GM10266 (cell line): ENCODE measurements around the gene ASAP2.

Experiments used
- DNase-seq: peaks from one replicate; pipeline ENCODE4 v3.0.0; 2012; ENCODE audit errors: extremely low spot score
- TF ChIP-seq, protein P1 (sequence below): IDR thresholded peaks from 2 replicates; pipeline ENCODE4 v1.5.1; 2012; ENCODE audit warnings: mild to moderate bottlenecking, low read depth; ENCODE audit not compliant: control insufficient read depth, insufficient read depth; ENCODE audit errors: missing control alignments

ASAP2 gene

DNA sequence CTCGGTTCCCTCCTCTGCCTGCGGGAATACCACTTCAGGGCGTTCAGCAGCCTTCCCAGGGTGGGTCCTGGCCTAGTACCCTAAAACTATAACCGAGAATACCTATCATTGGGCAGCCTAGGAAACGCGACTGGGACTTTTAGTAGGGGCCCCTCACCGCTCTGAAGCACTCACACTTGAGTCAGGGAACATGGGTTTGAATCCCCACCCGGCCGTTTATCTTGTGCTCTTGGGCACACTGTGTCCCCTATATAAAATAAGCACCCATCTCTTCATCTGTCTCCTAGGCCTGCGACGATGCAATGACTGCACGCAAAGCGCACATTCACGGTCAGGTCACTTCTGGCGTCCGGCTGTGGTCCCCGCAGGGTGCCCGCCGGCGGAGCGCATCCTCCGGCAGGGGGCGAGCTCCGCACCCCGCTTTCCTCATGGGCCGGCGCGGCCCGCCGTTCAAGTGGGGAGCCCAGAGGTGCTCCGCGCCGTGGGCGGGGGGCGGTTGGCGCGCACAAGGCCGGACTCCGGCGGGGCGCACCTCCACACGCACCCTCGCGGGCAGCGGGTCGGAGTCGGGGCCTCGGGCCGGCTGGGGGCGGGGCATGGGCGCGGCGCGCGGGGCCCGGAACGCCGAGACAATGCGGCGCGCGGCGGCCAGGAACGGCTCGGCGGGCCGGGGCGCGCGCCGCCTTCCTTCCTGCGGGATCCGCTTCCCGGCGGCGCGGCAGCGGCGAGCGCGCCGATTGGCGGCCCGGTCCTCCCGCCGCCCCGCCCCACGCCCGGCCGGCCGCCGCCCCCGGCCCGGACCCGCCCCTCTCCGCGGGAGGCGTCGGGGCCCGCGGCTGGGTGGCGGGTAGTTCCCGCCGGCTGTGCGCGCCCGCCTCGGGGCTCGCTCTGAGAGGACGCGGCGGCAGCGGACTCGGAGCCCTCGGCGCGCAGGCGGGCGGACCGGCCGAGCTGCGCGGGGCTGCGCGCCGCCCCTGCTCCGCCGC is at the start of gene ASAP2:
TSS of gene ASAP2 (plus strand) at position 850 of the 986 bp plus-strand sequence. CDS start 293 bp downstream, outside the sequence.
- DNase-seq, result peak; percentile 83
- TF ChIP-seq, protein P1, sequence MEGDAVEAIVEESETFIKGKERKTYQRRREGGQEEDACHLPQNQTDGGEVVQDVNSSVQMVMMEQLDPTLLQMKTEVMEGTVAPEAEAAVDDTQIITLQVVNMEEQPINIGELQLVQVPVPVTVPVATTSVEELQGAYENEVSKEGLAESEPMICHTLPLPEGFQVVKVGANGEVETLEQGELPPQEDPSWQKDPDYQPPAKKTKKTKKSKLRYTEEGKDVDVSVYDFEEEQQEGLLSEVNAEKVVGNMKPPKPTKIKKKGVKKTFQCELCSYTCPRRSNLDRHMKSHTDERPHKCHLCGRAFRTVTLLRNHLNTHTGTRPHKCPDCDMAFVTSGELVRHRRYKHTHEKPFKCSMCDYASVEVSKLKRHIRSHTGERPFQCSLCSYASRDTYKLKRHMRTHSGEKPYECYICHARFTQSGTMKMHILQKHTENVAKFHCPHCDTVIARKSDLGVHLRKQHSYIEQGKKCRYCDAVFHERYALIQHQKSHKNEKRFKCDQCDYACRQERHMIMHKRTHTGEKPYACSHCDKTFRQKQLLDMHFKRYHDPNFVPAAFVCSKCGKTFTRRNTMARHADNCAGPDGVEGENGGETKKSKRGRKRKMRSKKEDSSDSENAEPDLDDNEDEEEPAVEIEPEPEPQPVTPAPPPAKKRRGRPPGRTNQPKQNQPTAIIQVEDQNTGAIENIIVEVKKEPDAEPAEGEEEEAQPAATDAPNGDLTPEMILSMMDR, result peak; percentile 73

DNA sequence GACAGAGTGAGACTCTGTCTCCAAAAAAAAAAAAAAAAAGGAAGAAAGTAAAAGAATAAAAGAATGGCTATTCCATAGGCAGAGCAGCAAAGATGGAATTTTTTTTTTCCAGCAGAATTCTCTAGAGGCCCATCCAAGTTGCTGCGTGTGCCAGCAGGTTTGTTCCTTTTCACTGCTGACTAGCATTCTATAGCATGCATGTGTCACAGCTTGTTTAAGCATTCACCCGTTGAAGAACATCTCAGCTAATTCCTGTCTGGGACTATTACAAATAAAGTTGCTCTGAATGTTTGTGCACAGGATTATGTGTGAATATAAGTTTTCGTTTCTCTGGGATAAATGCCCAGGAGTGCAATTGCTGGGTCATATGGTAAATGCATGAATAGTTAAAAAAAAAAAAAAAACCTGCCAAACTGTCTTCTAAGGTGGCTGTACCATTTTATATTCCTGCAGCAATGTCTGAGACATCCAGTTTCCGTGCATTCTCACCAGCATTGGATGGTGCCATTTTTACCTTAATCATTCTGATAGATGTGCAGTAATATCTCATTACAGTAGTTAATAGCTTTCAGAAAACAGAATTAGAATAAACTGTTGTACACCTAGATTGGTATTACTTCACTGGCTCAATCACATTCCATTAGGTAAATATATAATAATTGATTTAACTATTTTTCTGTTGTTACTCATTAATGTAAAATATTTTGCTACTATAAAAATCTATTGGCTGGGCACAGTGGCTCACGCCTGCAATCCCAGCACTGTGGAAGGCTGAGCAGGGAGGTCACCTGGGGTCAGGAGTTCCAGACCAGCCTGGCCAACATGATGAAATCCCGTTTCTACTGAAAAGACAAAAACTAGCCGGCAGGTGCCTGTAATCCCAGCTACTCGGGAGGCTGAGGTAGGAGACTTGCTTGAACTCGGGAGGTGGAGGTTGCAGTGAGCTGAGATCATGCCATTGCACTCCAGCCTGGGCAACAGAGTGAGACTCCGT is 47.5 kb upstream of the ASAP2 start:
- TF ChIP-seq, protein P1, result no peak
- DNase-seq, result no peak

DNA sequence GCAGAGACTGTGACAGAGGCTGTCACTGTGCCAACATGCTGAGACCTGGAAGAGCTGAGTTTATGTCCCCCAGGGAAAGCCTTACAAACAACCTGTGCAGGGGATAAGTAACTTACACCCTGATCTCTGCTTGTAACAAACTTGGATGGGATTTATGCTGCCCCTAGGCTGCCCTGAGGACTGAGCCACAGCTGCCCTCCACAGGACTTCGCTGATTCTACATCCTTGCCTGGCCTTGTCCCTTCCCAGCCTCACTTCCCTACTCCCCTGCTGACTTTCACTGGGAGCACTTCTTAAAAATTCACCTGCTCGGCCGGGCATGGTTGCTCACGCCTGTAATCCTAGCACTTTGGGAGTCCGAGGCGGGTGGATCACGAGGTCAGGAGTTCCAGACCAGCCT is 45.9 kb upstream of the ASAP2 start:
- DNase-seq, result no peak
- TF ChIP-seq, protein P1, result no peak

DNA sequence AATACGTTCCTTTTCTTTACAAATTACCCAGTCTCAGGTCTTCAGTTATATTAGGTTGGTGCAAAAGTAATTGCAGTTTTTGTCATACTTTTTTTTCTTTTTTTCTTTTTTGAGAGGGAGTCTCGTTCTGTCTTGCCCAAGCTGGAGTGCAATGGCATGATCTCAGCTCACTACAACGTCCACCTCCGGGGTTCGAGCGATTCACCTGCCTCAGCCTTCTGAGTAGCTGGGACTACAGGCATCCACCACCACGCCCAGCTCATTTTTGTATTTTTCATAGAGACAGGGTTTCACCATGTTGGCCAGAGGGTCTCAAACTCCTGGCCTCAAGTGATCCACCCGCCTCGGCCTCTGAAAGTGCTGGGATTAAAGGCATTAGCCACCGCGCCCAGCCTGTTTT is 43.8 kb upstream of the ASAP2 start:
- TF ChIP-seq, protein P1, result no peak
- no peak for DNase-seq

DNA sequence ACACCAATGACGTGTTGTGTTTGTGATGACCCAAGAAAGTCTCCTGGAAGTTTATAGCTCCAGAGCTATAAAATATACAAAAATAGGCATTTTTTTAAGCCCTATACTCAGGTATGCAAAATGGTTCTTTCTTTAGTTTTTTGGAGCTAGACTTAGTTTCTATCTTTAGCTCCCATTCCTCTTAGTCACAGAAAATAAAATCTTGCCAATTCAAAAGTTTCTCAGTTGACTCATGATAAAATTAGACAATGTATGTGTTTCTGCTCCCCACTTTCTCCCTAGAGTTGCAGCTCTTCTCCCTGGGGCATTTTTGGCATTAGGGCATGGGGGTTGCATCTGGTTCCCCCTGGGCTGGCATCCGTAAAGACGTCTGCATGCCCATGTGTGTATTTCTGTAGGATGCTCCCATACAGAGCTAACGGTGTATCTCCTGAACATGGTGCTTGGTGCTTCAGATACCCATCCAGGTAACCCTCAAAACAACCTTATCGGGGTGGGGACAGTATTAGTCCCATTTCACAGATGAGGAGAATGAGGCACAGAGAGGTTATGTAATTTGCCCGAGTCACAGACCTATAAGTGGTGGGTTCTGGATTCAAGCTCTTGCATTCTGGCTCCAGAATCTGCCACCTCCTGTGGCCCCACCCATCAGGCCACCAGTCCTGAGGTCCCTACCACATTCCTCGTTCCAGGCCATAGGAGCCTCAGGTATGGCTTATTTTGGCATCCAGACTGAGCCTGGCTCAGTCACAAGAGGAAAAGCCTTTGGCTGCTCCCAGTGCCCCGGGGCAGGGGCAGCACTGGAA is 43.1 kb upstream of the ASAP2 start:
- TF ChIP-seq, protein P1, result no peak
- DNase-seq, result no peak

DNA sequence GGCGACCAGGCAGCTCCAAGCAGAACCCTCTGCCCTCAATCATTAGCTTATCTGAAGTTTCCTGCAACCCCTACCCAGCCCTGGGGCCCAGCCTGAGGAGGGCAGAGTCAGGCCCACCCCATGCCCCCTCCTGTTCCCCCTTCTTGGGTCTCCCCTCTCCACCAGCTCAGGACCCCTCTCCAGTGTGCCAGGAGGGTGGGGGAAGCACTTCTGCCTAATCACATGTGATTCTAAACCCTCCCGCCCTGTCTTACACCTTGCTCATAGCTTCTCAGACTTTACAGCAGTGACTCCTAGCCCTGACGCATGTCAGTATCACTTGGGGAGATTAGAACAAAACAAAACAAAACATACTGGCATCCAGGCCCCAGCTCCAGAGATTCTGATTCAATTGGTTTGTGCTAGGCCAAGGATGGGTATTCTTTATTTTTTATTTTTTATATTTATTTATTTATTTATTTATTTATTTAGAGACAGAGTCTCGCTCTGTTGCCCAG is 42.5 kb upstream of the ASAP2 start:
- TF ChIP-seq, protein P1, result no peak
- DNase-seq, result no peak
